ENCODE results near the gene MRPL46. TPM values are rescaled to one million over a fixed set of nuclear protein-coding genes. Genes with fewer than 3 reads are reported as not detected.

Gene MRPL46
- total RNA-seq, 4 donors from 2014 or later = 36.2 to 48.9 (median 44.6) TPM

GRCh38 chr15:88504445-88504844 lies 37.3 kb upstream of the MRPL46 start:
- Histone ChIP-seq H3K4me3 (no peak overlapping the region), H3K4me1 (no peaks in the 10 kb centered on the region), H3K36me3 (peaks cover 0 to 62% of the 10 kb centered on the region in 2 donors), H3K27ac (no peak overlapping the region), H3K9me3 (no peaks in the 10 kb centered on the region), H3K27me3 (no peaks in the 10 kb centered on the region)
- ATAC-seq (no peak), DNase-seq (no peak)
- in situ Hi-C loops (cut with MboI; ENCODE audit: low sequenced_read_pairs in 4 of 4) (no loop called here), intact Hi-C loops (cut with DNase I; ENCODE audit: low total_unique reads) (no loop called here)
- no peak for TF ChIP-seq CTCF (IDR thresholded peaks at IDR 0.05 in 4 of 5, conservative IDR thresholded peaks at IDR 0.05 in 1 of 5)
- TF ChIP-seq POLR2A (IDR thresholded peaks at IDR 0.05) = no peak

DNA sequence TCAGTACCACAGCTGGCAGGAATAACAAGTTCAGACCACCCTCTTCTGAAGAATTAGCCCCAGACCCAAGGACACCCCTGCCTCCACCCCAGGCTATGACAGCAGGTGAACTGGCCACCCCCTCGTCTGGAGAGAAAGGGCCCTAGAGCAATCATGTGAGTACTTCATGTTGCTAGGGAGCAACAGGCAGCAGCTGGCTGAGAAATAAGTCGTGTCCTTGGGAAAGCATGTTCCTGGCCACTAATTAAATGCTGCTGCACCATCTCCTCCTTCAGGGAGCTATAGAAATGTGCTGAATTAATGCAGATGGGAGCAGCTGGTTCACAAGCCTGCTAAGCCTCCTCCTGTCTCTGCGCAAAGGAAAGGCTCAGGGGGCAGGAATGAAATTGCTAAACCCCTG lies 31.8 kb upstream of the MRPL46 start:
- Histone ChIP-seq H3K36me3 (peaks cover 0 to 18% of the 10 kb centered on the region in 2 donors), H3K4me3 (no peak overlapping the region), H3K4me1 (no peaks in the 10 kb centered on the region), H3K9me3 (no peaks in the 10 kb centered on the region), H3K27me3 (no peaks in the 10 kb centered on the region), H3K27ac (no peak overlapping the region)
- intact Hi-C loops (cut with DNase I; ENCODE audit: low total_unique reads) = no loop called here
- no peak for DNase-seq
- no peak for ATAC-seq
- in situ Hi-C loops (cut with MboI; ENCODE audit: low sequenced_read_pairs in 4 of 4) = loop anchor here in 1 of 4 donors (10.0 to 25.0 kb wide), 2 partner anchors 74 to 113 kb away; partner anchors contain the start of gene AEN
- no peak for TF ChIP-seq CTCF (IDR thresholded peaks at IDR 0.05 in 4 of 5, conservative IDR thresholded peaks at IDR 0.05 in 1 of 5)
- no peak for TF ChIP-seq POLR2A (IDR thresholded peaks at IDR 0.05)

DNA sequence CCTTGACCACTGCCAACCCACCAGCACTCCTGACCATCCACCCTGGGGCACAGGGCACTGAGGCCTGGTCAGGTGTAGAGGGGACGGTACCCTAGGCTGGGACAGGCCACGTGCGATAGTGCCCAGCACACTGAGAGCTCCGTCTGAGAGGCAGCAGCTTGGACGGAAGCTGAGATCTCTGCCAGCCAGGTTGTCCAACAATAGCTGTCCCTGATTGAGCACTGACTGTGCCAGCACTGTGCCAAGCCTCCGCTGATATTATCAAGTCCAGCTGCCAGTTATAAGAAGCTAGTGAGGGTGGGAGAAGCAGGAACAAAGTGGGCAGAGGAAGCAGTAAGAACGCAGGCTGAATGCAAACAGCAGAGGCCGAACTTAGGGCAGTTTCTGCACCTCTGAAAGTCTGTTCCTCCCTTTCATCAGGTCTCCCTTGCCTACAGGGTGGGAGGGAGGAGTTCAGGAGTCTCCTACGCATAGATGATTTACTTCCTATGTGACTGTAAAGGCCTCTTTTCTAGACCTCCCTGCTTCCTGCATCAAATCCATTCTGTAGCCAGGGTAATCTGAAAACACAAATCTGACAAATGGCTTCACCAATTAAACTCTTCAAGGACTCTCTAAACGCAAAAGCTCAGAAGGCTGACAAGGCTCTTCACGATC lies 30.0 kb upstream of the MRPL46 start:
- DNase-seq (no peak), ATAC-seq (no peak)
- TF ChIP-seq CTCF (IDR thresholded peaks at IDR 0.05 in 4 of 5, conservative IDR thresholded peaks at IDR 0.05 in 1 of 5) (no peak), POLR2A (IDR thresholded peaks at IDR 0.05) (no peak)
- Histone ChIP-seq H3K4me3 (no peak overlapping the region), H3K27me3 (no peaks in the 10 kb centered on the region), H3K36me3 (peaks cover 0 to 6% of the 10 kb centered on the region in 2 donors), H3K4me1 (no peaks in the 10 kb centered on the region), H3K9me3 (no peaks in the 10 kb centered on the region), H3K27ac (no peak overlapping the region)
- in situ Hi-C loops (cut with MboI; ENCODE audit: low sequenced_read_pairs in 4 of 4) = loop anchor here in 1 of 4 donors (10.0 to 25.0 kb wide), 2 partner anchors 72 to 115 kb away; partner anchors contain the start of gene AEN
- intact Hi-C loops (cut with DNase I; ENCODE audit: low total_unique reads) = no loop called here

DNA sequence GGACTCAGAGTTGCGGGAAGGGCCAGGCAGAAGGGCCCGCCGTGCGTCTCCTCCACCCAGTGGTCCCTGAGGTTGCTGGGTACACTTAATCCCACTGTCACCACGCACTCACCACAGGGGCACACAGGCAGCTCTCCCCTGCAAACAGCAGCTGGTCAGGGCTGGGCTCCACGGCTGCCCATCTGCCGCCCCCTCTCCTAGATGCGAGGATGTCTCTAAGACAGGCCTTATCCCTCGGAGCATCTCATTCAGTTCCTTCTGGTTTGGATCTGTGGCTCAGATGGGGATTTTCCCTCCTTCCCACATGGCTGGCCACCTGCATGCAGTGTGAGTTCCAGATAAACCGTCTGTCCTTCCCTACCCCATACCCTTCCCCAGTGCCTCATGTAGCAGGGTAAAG lies 26.7 kb upstream of the MRPL46 start:
- no peaks in the 10 kb centered on the region for H3K36me3 ChIP-seq

More for the DNA sequence above, 26.7 kb upstream of the MRPL46 start:
- in situ Hi-C loops (cut with MboI; ENCODE audit: low sequenced_read_pairs in 4 of 4) = loop anchor here in 1 of 4 donors (10.0 to 25.0 kb wide), 2 partner anchors 69 to 118 kb away; partner anchors contain the start of gene AEN
- Histone ChIP-seq H3K27ac (no peak overlapping the region), H3K4me1 (no peaks in the 10 kb centered on the region), H3K4me3 (no peak overlapping the region), H3K27me3 (no peaks in the 10 kb centered on the region), H3K9me3 (no peaks in the 10 kb centered on the region)
- no peak for DNase-seq
- intact Hi-C loops (cut with DNase I; ENCODE audit: low total_unique reads) = no loop called here
- no peak for TF ChIP-seq CTCF (IDR thresholded peaks at IDR 0.05 in 4 of 5, conservative IDR thresholded peaks at IDR 0.05 in 1 of 5)
- no peak for ATAC-seq

All from gastrocnemius medialis (tissue), 4 donors.